ENCODE data around the gene CRYBG3.

Gene CRYBG3

GRCh38 chr3:97835761-97836160 lies 13.9 kb downstream of the CRYBG3 start:
- peak; percentile 64 for DNase-seq (ENCODE audit: low read depth, low spot score)

GRCh38 chr3:97838393-97838792 lies 16.6 kb downstream of the CRYBG3 start:
- no peak for DNase-seq (ENCODE audit: low read depth, low spot score)

GRCh38 chr3:97839944-97840343 lies 18.1 kb downstream of the CRYBG3 start:
- DNase-seq (ENCODE audit: low read depth, low spot score), result no peak

GRCh38 chr3:97841304-97841703 lies 19.5 kb downstream of the CRYBG3 start:
- no peak for DNase-seq (ENCODE audit: low read depth, low spot score)

- DNase-seq (ENCODE audit: low read depth, low spot score), result no peak
These were observed 20.1 kb downstream of the CRYBG3 start for GRCh38 chr3:97841956-97842355.

- no peak for DNase-seq (ENCODE audit: low read depth, low spot score)
These were observed 27.0 kb downstream of the CRYBG3 start for GRCh38 chr3:97848779-97849178.

GRCh38 chr3:97857401-97857800 lies 35.6 kb downstream of the CRYBG3 start:
- DNase-seq (ENCODE audit: low read depth, low spot score), result no peak

GRCh38 chr3:97860364-97860763 lies 38.6 kb downstream of the CRYBG3 start:
- no peak for DNase-seq (ENCODE audit: low read depth, low spot score)

GRCh38 chr3:97862582-97862981 lies 40.8 kb downstream of the CRYBG3 start:
- DNase-seq (ENCODE audit: low read depth, low spot score), result no peak

- DNase-seq (ENCODE audit: low read depth, low spot score), result peak; percentile 29
These were observed 41.2 kb downstream of the CRYBG3 start for GRCh38 chr3:97863031-97863430.

- DNase-seq (ENCODE audit: low read depth, low spot score), result no peak
These were observed 42.0 kb downstream of the CRYBG3 start for GRCh38 chr3:97863775-97864174.

- DNase-seq (ENCODE audit: low read depth, low spot score), result no peak
These were observed 49.4 kb downstream of the CRYBG3 start for GRCh38 chr3:97871186-97871585.

GRCh38 chr3:97871801-97872524 lies 50.2 kb downstream of the CRYBG3 start:
- DNase-seq (ENCODE audit: low read depth, low spot score), result peak; percentile 83

- no peak for DNase-seq (ENCODE audit: low read depth, low spot score)
These were observed 50.8 kb downstream of the CRYBG3 start for GRCh38 chr3:97872525-97873042.

- peak; percentile 62 for DNase-seq (ENCODE audit: low read depth, low spot score)
These were observed 58.5 kb downstream of the CRYBG3 start for GRCh38 chr3:97880267-97880666.

- peak; percentile 75 for DNase-seq (ENCODE audit: low read depth, low spot score)
These were observed 61.3 kb downstream of the CRYBG3 start for GRCh38 chr3:97882975-97883598.

- no peak for DNase-seq (ENCODE audit: low read depth, low spot score)
These were observed 61.9 kb downstream of the CRYBG3 start for GRCh38 chr3:97883736-97884135.

- DNase-seq (ENCODE audit: low read depth, low spot score), result no peak
These were observed 62.8 kb downstream of the CRYBG3 start for GRCh38 chr3:97884586-97885123.

- peak; percentile 10 for DNase-seq (ENCODE audit: low read depth, low spot score)
These were observed 64.4 kb downstream of the CRYBG3 start for GRCh38 chr3:97885931-97886824.

- DNase-seq (ENCODE audit: low read depth, low spot score), result no peak
These were observed 68.0 kb downstream of the CRYBG3 start for GRCh38 chr3:97889814-97890213.

GRCh38 chr3:97892852-97893251 lies 71.0 kb downstream of the CRYBG3 start:
- no peak for DNase-seq (ENCODE audit: low read depth, low spot score)

- DNase-seq (ENCODE audit: low read depth, low spot score), result no peak
These were observed 73.4 kb downstream of the CRYBG3 start for GRCh38 chr3:97895216-97895615.
